Stimulated activated CD4-positive, alpha-beta T cell treated with anti-CD3 and anti-CD28 coated beads, Interleukin-2, amount 100 ng/mL, for 4 hours (primary cell): ENCODE measurements around the gene ARID5B.

Experiments used
- DNase-seq: peaks from one replicate; pipeline ENCODE4 v3.0.0-alpha.2; 2020; ENCODE audit warnings: low read depth

Gene ARID5B

DNA sequence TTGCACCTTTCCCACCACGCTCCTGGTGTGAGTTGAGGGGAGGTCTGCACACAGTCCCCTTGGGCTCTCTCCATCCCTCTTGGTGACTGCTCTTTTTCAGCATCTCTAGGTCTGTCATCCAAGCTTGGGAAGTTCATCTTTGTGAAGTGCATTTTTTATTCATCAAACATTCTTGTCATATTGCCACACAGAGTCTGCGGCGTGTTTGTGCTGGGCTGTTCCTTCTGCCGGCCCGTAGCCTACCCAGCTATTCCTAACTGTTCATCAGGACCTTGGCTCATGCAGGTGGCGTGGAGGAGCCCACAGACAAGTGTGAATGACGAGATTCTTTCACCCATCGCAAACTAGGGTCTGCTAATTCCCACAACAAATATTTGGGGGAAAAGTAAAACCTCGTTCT is 202.4 kb downstream of the ARID5B start:
- DNase-seq = no peak

DNA sequence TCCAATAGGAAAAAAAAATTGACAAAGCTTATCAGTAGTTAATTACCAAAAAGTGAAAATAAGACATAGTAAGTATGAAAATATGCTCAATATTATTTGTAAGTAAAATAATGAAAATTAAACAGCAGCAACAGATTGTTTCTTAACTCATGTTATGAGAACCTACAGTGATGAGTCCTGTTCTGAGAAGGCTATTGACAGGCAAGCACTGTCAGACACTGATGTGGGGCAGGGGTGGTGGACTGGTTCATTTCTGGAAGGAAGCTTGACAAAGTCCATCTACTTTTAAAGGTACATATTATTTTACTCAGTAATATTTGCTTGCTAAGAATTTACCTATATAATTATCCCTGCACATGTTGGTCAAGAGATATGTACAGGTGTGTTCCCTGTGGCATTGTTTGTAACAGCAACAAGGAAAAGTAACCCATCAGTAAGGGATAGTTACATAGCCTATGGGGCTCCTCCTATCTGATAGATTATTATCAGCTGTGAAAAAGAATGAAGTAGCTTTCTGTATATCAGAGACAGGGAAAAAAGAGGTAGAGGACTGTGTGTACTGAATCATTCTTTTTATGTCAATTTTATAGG is 205.5 kb downstream of the ARID5B start:
- DNase-seq = no peak

DNA sequence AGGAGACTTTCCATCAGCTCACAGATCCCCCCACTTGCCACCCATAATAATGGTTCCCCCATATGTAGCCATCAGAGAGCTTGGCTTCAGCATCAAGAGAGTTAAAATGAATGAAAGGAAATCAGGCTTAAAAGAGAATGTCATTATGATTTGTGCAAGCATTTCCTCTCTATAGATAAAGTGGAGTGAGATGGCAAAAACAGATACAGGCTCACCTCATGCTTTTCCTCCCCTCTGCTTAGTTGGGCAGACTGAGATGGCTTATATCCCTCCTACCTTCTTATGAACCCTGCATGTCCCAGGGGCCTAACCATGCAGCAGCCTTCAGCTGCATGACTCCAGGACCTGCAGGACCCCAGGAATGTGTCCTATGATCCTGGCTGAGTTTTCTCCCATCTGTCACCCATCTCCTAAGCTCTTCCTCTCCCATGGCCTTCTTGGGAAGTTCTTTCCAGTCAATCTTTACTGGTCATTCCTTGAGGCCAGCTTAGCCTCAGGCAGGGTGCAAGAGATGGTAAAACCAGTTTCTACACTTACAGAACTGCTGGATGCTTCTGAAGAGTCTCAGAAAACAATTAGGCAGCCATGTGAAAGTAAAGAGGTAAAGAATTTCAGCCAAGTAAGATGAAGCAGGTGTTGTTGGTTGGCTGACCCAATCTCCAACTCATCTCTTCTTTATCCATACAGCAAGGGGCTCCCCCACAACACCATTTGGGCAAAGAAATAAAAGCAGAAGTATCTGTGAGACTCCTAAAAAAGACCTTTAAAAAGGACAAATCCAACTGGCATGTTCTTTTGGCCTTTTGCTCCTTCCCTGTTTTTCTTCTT is 207.5 kb downstream of the ARID5B start:
- DNase-seq = no peak

GRCh38 chr10:62109587-62110293 is 208.2 kb downstream of the ARID5B start:
- no peak for DNase-seq

GRCh38 chr10:62112300-62112699 is 210.8 kb downstream of the ARID5B start:
- DNase-seq = no peak

DNA sequence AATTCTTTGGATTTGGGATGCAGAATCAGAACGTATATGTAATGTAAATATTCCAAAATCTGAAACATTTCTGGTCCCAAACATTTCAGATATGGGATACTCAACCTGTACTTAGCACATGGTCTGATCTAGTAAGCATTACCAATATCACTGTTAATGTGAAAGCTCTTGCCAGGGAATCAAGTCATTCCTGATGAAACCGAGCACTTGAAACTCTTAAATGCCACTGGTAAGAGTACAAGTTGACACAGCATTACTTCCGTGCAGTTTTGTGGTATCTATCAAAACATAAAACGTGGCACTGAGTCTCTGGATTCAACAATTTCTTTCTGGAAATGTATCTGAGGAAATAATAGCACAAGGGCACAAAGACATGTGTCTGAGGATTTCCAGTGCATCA is 211.5 kb downstream of the ARID5B start:
- DNase-seq = no peak

- no peak for DNase-seq
These were observed 212.2 kb downstream of the ARID5B start for GRCh38 chr10:62113680-62114079.

DNA sequence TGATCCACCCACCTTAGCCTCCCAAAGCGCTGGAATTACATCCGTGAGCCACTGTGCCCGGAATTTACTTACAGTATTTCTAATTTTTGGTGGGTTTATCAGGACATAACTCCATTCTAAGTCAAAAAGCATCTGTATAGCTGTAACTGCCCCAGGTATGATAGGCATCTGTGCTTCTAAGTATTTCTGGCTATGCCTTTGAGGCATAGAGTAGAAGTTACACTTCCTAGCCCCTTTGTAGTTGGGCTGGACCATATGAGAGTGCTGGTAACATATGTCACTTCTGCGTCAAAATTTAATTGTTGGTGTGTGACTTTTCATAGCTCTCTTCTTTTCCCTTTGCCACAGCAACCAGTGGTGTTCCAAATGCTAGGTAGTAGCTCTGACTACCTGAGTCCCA is 213.8 kb downstream of the ARID5B start:
- DNase-seq = no peak

- no peak for DNase-seq
These were observed 214.3 kb downstream of the ARID5B start for GRCh38 chr10:62115842-62116241.

DNA sequence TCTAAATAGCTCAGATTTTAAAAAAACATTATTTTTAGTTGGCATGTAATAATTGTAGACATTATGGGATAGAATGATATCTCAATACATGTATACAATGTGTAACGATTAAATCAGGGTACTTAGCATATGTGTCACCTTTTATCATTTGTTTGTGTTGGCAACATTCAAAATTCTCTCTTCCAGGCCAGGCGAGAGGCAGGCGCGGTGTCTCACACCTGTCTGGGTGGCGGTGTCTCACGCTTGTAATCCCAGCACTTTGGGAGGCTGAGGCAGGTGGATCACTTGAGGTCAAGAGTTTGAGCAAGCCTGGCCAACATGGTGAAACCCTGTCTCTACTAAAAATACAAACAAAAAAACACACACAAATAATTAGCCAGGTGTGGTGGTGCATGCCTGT is 215.4 kb downstream of the ARID5B start:
- no peak for DNase-seq

DNA sequence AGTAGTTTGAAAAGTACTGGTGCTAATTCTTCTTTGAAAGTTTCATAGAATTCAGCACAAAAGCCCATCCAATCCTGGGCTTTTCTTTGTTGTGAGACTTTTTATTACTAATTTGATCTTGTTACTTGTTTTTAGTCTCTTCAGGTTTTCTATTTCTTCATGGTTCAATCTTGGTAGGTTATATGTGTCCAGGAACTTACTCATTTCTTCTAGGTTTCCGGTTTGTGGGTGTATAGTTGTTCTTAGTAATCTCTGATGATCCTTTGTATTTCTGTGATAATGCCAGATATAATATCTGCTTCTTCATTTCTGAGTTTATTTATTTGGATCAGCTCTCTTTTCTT is 219.7 kb downstream of the ARID5B start:
- no peak for DNase-seq

- no peak for DNase-seq
These were observed 226.5 kb downstream of the ARID5B start for GRCh38 chr10:62127975-62128374.

DNA sequence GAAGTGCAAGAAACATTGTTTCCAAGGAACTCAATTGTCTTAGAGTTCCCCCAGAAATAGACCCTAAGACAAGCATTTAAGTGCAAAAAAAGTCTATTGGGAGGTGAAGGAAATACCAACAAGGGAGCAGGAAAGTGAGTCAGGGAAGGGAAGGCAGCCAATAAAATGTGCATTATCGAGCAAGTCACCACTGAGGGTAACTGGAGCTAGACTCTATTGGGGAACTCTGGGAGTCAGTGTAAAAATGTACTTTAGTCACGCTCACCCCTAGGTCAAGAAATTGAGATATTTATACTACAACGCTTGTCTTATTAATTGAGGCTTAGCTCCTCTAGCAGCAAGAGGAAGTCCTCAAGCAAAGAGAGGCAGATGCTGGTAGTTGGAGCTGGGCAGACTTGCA is 229.4 kb downstream of the ARID5B start:
- no peak for DNase-seq

- no peak for DNase-seq
These were observed 230.2 kb downstream of the ARID5B start for GRCh38 chr10:62131724-62132123.

GRCh38 chr10:62133618-62134017 is 232.1 kb downstream of the ARID5B start:
- no peak for DNase-seq

DNA sequence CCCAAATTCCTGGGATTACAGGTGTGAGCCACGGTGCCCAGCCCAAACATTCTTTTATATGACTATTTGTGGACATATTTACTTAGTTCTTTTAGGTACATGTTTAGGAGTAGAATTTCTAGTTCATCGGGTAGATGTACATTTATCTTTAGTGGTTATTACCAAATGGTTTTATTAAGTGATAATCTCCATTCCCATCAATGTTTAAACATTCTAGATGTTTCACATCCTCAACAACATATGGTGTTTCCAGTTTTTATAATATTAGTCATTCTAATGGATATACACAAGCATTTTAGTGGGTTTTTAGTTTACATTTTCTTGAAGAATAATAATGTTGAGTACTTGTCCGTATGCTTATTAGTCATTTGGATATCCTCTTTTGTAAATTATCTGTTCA is 235.4 kb downstream of the ARID5B start:
- no peak for DNase-seq
